ENCODE results near the gene ATG12. TPM values are rescaled to one million over a fixed set of nuclear protein-coding genes. Genes with fewer than 3 reads are reported as not detected.

Gene ATG12
- total and polyA plus RNA-seq, 2 of the 13 experiments (the other 11 are each of a cell fraction or from before 2014, with no cell fraction given), result 46.4 to 58.1 TPM

DNA sequence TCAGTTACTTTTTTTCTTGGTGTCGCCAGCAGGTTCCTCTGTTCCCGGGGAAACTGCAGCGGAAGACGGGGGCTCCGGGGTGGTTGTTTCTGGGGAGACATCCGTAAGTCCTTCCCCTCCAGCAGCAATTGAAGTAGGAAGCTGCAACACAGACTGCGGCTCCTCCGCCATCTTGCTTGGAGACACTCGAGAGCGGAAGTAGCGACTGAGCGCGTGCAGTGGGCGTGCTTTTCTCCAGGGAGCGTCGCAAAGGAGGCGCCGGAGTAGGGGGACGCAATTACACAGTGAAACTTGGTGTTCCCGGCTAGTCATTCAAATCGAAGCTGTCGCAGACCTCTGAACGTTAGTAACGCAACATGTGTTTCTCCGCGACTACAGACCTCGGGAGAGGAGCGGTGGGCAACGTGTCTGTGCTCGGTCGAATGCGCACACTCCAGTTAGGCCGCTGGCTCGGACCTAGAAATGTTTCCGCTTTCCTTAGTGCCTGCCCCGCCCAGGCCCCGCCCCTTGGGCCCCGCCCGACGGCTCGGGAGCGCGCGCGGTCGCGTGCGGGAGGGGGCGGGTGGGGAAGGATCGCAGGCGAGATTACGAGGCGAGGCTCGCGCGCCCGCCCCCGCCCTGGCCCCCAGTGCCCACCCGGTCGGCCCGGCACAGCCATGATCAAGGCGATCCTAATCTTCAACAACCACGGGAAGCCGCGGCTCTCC lies at the start of gene ATG12, which contains the start of gene AP3S1 (continued):
- TF ChIP-seq, protein P1, sequence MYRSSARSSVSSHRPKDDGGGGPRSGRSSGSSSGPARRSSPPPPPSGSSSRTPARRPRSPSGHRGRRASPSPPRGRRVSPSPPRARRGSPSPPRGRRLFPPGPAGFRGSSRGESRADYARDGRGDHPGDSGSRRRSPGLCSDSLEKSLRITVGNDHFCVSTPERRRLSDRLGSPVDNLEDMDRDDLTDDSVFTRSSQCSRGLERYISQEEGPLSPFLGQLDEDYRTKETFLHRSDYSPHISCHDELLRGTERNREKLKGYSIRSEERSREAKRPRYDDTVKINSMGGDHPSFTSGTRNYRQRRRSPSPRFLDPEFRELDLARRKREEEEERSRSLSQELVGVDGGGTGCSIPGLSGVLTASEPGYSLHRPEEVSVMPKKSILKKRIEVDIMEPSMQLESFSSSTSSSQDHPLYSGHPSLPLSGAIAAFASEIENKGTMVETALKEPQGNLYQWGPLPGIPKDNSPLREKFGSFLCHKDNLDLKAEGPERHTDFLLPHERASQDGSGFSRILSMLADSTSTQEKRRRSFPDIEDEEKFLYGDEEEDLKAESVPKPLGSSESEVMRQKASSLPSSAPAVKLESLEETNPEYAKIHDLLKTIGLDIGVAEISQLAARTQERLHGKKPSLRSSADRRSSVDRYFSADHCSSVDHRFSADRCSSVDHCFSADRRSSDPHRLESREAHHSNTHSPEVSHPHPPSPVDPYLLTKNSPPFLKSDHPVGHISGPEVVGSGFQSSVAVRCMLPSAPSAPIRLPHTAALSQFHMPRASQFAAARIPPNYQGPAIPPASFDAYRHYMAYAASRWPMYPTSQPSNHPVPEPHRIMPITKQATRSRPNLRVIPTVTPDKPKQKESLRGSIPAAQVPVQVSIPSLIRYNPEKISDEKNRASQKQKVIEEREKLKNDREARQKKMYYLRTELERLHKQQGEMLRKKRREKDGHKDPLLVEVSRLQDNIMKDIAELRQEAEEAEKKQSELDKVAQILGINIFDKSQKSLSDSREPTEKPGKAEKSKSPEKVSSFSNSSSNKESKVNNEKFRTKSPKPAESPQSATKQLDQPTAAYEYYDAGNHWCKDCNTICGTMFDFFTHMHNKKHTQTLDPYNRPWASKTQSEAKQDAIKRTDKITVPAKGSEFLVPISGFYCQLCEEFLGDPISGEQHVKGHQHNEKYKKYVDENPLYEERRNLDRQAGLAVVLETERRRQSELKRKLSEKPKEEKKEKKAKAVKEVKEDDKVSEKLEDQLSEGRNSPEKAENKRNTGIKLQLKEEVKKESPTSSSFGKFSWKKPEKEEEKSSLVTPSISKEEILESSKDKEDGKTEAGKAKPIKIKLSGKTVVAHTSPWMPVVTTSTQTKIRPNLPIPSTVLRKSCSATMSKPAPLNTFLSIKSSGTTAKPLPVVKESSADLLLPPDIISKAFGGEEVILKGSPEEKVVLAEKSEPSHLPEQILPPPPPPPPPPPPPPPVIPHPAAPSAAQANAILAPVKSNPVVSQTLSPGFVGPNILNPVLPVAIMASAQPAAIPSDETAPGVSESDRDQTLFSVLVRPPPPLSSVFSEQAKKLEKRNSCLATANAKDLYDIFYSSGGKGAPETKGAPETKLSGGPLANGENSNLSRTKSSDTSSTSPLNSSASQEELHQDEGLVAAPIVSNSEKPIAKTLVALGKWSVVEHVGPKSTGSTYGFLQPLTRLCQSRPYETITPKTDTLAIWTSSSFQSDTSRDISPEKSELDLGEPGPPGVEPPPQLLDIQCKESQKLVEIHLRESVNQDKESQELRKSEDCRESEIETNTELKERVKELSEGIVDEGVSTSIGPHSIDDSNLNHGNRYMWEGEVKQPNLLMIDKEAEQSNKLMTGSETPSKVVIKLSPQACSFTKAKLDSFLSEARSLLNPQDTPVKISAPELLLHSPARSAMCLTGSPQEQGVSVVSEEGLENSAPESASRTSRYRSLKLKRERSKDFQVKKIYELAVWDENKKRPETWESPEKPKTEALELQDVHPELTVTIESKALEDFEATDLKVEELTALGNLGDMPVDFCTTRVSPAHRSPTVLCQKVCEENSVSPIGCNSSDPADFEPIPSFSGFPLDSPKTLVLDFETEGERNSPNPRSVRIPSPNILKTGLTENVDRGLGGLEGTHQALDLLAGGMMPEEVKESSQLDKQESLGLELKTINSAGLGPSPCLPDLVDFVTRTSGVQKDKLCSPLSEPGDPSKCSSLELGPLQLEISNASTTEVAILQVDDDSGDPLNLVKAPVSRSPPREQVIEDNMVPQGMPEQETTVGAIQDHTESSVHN (CRISPR knock-in tag; IDR thresholded peaks at IDR 0.05), result no peak; the same call in 1 of the 2 replicates
- TF ChIP-seq ZNF33B (CRISPR knock-in tag; IDR thresholded peaks at IDR 0.05) (peak; percentile 83; the same call in 1 of the 2 replicates), SRSF9 (IDR thresholded peaks at IDR 0.05; ENCODE audit: borderline replicate concordance, insufficient read depth, low read depth, low read length, poor library complexity, severe bottlenecking) (no peak), IRF2 (CRISPR knock-in tag; IDR thresholded peaks at IDR 0.05) (peak; percentile 78; the same call in 1 of the 2 replicates), MAFF (IDR thresholded peaks at IDR 0.05; ENCODE audit: low read depth, low read length) (no peak), ZNF766 (CRISPR knock-in tag; IDR thresholded peaks at IDR 0.05; ENCODE audit: borderline replicate concordance) (no peak; the same call in 1 of the 2 replicates), MTA3 (CRISPR knock-in tag; IDR thresholded peaks at IDR 0.05) (no peak; the same call in 1 of the 2 replicates), SRSF1 (optimal IDR thresholded peaks at IDR 0.05; ENCODE audit: low read depth, low read length) (peak; percentile 57), ZNF138 (CRISPR knock-in tag; IDR thresholded peaks at IDR 0.05; ENCODE audit: low read depth) (peak; percentile 64), ZC3H4 (CRISPR knock-in tag; IDR thresholded peaks at IDR 0.05; ENCODE audit: borderline replicate concordance) (peak; percentile 30; the same call in 1 of the 2 replicates)
- TF ChIP-seq, protein P2, sequence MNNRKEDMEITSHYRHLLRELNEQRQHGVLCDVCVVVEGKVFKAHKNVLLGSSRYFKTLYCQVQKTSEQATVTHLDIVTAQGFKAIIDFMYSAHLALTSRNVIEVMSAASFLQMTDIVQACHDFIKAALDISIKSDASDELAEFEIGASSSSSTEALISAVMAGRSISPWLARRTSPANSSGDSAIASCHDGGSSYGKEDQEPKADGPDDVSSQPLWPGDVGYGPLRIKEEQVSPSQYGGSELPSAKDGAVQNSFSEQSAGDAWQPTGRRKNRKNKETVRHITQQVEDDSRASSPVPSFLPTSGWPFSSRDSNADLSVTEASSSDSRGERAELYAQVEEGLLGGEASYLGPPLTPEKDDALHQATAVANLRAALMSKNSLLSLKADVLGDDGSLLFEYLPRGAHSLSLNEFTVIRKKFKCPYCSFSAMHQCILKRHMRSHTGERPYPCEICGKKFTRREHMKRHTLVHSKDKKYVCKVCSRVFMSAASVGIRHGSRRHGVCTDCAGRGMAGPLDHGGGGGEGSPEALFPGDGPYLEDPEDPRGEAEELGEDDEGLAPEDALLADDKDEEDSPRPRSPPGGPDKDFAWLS (CRISPR knock-in tag; IDR thresholded peaks at IDR 0.05; ENCODE audit: borderline replicate concordance), result no peak
- TF ChIP-seq, protein P3, sequence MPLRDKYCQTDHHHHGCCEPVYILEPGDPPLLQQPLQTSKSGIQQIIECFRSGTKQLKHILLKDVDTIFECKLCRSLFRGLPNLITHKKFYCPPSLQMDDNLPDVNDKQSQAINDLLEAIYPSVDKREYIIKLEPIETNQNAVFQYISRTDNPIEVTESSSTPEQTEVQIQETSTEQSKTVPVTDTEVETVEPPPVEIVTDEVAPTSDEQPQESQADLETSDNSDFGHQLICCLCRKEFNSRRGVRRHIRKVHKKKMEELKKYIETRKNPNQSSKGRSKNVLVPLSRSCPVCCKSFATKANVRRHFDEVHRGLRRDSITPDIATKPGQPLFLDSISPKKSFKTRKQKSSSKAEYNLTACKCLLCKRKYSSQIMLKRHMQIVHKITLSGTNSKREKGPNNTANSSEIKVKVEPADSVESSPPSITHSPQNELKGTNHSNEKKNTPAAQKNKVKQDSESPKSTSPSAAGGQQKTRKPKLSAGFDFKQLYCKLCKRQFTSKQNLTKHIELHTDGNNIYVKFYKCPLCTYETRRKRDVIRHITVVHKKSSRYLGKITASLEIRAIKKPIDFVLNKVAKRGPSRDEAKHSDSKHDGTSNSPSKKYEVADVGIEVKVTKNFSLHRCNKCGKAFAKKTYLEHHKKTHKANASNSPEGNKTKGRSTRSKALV (CRISPR knock-in tag; IDR thresholded peaks at IDR 0.05), result peak; percentile 71; the same call in 1 of the 2 replicates
- TF ChIP-seq, protein P4, sequence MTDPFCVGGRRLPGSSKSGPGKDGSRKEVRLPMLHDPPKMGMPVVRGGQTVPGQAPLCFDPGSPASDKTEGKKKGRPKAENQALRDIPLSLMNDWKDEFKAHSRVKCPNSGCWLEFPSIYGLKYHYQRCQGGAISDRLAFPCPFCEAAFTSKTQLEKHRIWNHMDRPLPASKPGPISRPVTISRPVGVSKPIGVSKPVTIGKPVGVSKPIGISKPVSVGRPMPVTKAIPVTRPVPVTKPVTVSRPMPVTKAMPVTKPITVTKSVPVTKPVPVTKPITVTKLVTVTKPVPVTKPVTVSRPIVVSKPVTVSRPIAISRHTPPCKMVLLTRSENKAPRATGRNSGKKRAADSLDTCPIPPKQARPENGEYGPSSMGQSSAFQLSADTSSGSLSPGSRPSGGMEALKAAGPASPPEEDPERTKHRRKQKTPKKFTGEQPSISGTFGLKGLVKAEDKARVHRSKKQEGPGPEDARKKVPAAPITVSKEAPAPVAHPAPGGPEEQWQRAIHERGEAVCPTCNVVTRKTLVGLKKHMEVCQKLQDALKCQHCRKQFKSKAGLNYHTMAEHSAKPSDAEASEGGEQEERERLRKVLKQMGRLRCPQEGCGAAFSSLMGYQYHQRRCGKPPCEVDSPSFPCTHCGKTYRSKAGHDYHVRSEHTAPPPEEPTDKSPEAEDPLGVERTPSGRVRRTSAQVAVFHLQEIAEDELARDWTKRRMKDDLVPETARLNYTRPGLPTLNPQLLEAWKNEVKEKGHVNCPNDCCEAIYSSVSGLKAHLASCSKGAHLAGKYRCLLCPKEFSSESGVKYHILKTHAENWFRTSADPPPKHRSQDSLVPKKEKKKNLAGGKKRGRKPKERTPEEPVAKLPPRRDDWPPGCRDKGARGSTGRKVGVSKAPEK (CRISPR knock-in tag; IDR thresholded peaks at IDR 0.05; ENCODE audit: borderline replicate concordance), result no peak

Measured in HepG2 (cell line).